ENCODE results near the gene C1GALT1C1L.

DNA sequence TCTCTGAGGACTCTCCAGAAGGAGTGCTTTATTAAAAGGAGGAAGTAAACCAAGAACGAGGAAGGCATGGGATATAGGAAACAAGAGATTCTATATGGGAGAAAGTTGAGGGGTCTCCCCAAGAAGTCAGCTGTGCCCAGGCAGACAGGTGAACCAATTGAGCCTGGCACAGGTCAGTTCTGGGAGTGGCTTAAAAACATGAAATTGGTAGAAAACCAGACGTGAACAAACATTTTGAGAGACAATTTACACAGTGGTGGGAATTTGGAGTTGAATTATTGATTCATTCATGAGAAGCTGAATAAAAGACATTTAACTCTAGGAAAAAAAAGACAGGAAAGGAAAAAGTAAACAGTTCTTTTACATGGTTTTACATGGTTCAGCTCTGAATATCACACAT, 22.7 kb downstream of the C1GALT1C1L start:
- TF ChIP-seq POLR2AphosphoS5 (IDR thresholded peaks at IDR 0.05) (no peak), POLR2A (IDR thresholded peaks at IDR 0.05) (no peak), EP300 (IDR thresholded peaks at IDR 0.05) (no peak)
- TF ChIP-seq, protein P1, sequence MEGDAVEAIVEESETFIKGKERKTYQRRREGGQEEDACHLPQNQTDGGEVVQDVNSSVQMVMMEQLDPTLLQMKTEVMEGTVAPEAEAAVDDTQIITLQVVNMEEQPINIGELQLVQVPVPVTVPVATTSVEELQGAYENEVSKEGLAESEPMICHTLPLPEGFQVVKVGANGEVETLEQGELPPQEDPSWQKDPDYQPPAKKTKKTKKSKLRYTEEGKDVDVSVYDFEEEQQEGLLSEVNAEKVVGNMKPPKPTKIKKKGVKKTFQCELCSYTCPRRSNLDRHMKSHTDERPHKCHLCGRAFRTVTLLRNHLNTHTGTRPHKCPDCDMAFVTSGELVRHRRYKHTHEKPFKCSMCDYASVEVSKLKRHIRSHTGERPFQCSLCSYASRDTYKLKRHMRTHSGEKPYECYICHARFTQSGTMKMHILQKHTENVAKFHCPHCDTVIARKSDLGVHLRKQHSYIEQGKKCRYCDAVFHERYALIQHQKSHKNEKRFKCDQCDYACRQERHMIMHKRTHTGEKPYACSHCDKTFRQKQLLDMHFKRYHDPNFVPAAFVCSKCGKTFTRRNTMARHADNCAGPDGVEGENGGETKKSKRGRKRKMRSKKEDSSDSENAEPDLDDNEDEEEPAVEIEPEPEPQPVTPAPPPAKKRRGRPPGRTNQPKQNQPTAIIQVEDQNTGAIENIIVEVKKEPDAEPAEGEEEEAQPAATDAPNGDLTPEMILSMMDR (IDR thresholded peaks at IDR 0.05), result no peak
